ENCODE results near the gene TMEM263. TPM values are rescaled to one million over a fixed set of nuclear protein-coding genes. Genes with fewer than 3 reads are reported as not detected.

Gene TMEM263
- total and polyA plus RNA-seq, 4 donors = 44.9 to 71.7 (median 52.4) TPM

Other genes starting within 250 kb of the TMEM263 start
- gene RIC8B, start 181.2 kb upstream of the TMEM263 start, total RNA-seq = 10 to 100 TPM; 20.7 to 32.4 TPM
- 10 to 100 TPM; 26.3 to 27.9 TPM for gene RIC8B, start 181.2 kb upstream of the TMEM263 start, polyA plus RNA-seq (ENCODE audit: insufficient read length in 2 of 2)
- 10 to 100 TPM; 27.4 to 32.5 TPM for gene MTERF2, start 31.2 kb downstream of the TMEM263 start, total RNA-seq
- gene MTERF2, start 31.2 kb downstream of the TMEM263 start, polyA plus RNA-seq (ENCODE audit: insufficient read length in 2 of 2) = 10 to 100 TPM; 38.2 to 41.1 TPM
- 10 to 100 TPM; 18.1 to 30.8 TPM for gene CRY1, start 137.6 kb downstream of the TMEM263 start, total RNA-seq
- gene CRY1, start 137.6 kb downstream of the TMEM263 start, polyA plus RNA-seq (ENCODE audit: insufficient read length in 2 of 2) = 10 to 100 TPM; 27.0 to 36.1 TPM

Measured in spinal cord (tissue), 4 donors.